GM18858 (cell line): ENCODE measurements around the gene HPS5.
"Not testable (repeated sequence)": the region's sequence is repeated elsewhere in the genome, so short reads cannot be mapped to it uniquely, and the experiment has no call there.

Experiments
- ATAC-seq: cut with Tn5 transposase; IDR thresholded peaks from one replicate; pipeline ENCODE4 v1.9.1; 2021; ENCODE audit not compliant: unreplicated experiment

Gene HPS5

GRCh38 chr11:18271206-18271605 lies 50.7 kb downstream of the HPS5 start:
- ATAC-seq = no peak

- no peak for ATAC-seq
Measured at GRCh38 chr11:18270102-18270501, 51.8 kb downstream of the HPS5 start.

GRCh38 chr11:18269252-18269651 lies 52.7 kb downstream of the HPS5 start:
- ATAC-seq = not testable (repeated sequence)

- peak; percentile 40 for ATAC-seq
Measured at GRCh38 chr11:18267335-18268133, 54.4 kb downstream of the HPS5 start.

GRCh38 chr11:18265949-18266348 lies 56.0 kb downstream of the HPS5 start, which contains the start of gene SAA1:
SAA1 (plus strand) TSS chr11:18266264; CDS start chr11:18266888, 624 bp downstream.
- no peak for ATAC-seq

GRCh38 chr11:18264677-18265555 lies 57.0 kb downstream of the HPS5 start:
- no peak for ATAC-seq

GRCh38 chr11:18264035-18264434 lies 57.9 kb downstream of the HPS5 start:
- peak; percentile 50 for ATAC-seq

GRCh38 chr11:18262681-18263350 lies 59.1 kb downstream of the HPS5 start:
- ATAC-seq = not testable (repeated sequence)

GRCh38 chr11:18261721-18262120 lies 60.2 kb downstream of the HPS5 start:
- no peak for ATAC-seq

GRCh38 chr11:18259259-18259658 lies 62.7 kb downstream of the HPS5 start:
- no peak for ATAC-seq

- no peak for ATAC-seq
Measured at GRCh38 chr11:18254781-18255361, 67.1 kb downstream of the HPS5 start.

- ATAC-seq = no peak
Measured at GRCh38 chr11:18253778-18254338, 68.1 kb downstream of the HPS5 start.

- ATAC-seq = no peak
Measured at GRCh38 chr11:18253233-18253632, 68.7 kb downstream of the HPS5 start.

- no peak for ATAC-seq
Measured at GRCh38 chr11:18248561-18248960, 73.4 kb downstream of the HPS5 start, which contains the start of gene SAA2. SAA2 (minus strand) TSS chr11:18248668; CDS start chr11:18248011, 657 bp downstream.

- peak; percentile 14 for ATAC-seq
Measured at GRCh38 chr11:18247191-18247581, 74.8 kb downstream of the HPS5 start.

GRCh38 chr11:18246379-18247190 lies 75.4 kb downstream of the HPS5 start:
- ATAC-seq = peak; percentile 69

- no peak for ATAC-seq
Measured at GRCh38 chr11:18245396-18245795, 76.5 kb downstream of the HPS5 start.

GRCh38 chr11:18243783-18244362 lies 78.1 kb downstream of the HPS5 start:
- no peak for ATAC-seq

GRCh38 chr11:18239655-18240054 lies 82.3 kb downstream of the HPS5 start:
- ATAC-seq = no peak
